ENCODE results near the gene LIN7B. TPM values are rescaled to one million over a fixed set of nuclear protein-coding genes. Genes with fewer than 3 reads are reported as not detected.

The LIN7B gene
- total and polyA plus RNA-seq, 2 of the 13 experiments (the other 11 are each of a cell fraction or from before 2014, with no cell fraction given): 5.3 to 7.6 TPM

GRCh38 chr19:49150106-49150943, 36.2 kb downstream of the LIN7B start (continued):
- TF ChIP-seq REL (CRISPR knock-in tag; conservative IDR thresholded peaks at IDR 0.05): 0 out of 2 replicates have a peak, but pooled peaks have one; percentile 18
- TF ChIP-seq ZNF251 (CRISPR knock-in tag; IDR thresholded peaks at IDR 0.05): 0 out of 2 replicates have a peak, but pooled peaks have one; percentile 92
- TF ChIP-seq CREB1 (IDR thresholded peaks at IDR 0.05): peak; percentile 46; the same call in 1 of the 2 replicates
- no peak for TF ChIP-seq CREB1 (CRISPR knock-in tag; IDR thresholded peaks at IDR 0.05)
- peak; percentile 30 for TF ChIP-seq XRCC5 (optimal IDR thresholded peaks at IDR 0.05; ENCODE audit: low read length)
- TF ChIP-seq PLRG1 (conservative IDR thresholded peaks at IDR 0.05): no peak
- TF ChIP-seq MAZ (IDR thresholded peaks at IDR 0.05; ENCODE audit: borderline replicate concordance, low read depth, low read length): no peak
- TF ChIP-seq MAZ (CRISPR knock-in tag; IDR thresholded peaks at IDR 0.05; ENCODE audit: low read depth): peak; percentile 96
- no peak for TF ChIP-seq ZNF362 (CRISPR knock-in tag; IDR thresholded peaks at IDR 0.05; ENCODE audit: borderline replicate concordance)
- peak; percentile 65; the same call in 1 of the 2 replicates for TF ChIP-seq POGK (CRISPR knock-in tag; conservative IDR thresholded peaks at IDR 0.05)
- no peak for TF ChIP-seq THYN1 (CRISPR knock-in tag; IDR thresholded peaks at IDR 0.05; ENCODE audit: borderline replicate concordance, low read depth)
- TF ChIP-seq TOE1 (CRISPR knock-in tag; IDR thresholded peaks at IDR 0.05): no peak
- no peak for TF ChIP-seq ZNF609 (CRISPR knock-in tag; IDR thresholded peaks at IDR 0.05; ENCODE audit: borderline replicate concordance)
- TF ChIP-seq ISL2 (CRISPR knock-in tag; IDR thresholded peaks at IDR 0.05): no peak; the same call in 1 of the 2 replicates
- no peak for TF ChIP-seq LCORL (IDR thresholded peaks at IDR 0.05)
- TF ChIP-seq LCORL (CRISPR knock-in tag; IDR thresholded peaks at IDR 0.05): no peak; the same call in none of the 2 replicates
- no peak for TF ChIP-seq ZBTB7A (CRISPR knock-in tag; IDR thresholded peaks at IDR 0.05)
- peak; percentile 87 for TF ChIP-seq ONECUT2 (CRISPR knock-in tag; IDR thresholded peaks at IDR 0.05)
- no peak for TF ChIP-seq MTF1 (CRISPR knock-in tag; IDR thresholded peaks at IDR 0.05)
- TF ChIP-seq ZNF772 (CRISPR knock-in tag; IDR thresholded peaks at IDR 0.05): peak; percentile 93
- 0 out of 2 replicates have a peak, but pooled peaks have one; percentile 38 for TF ChIP-seq ZNF550 (CRISPR knock-in tag; IDR thresholded peaks at IDR 0.05; ENCODE audit: borderline replicate concordance)
- no peak; the same call in 1 of the 2 replicates for TF ChIP-seq RARA (CRISPR knock-in tag; IDR thresholded peaks at IDR 0.05)

Measured in HepG2 (cell line).